CD4-positive, alpha-beta T cell (primary cell): ENCODE data around the gene EXD3. TPM values are rescaled to one million over a fixed set of nuclear protein-coding genes. Genes with fewer than 3 reads are reported as not detected.
"Not testable (repeated sequence)": the region's sequence is repeated elsewhere in the genome, so short reads cannot be mapped to it uniquely, and the experiment has no call there.

Source experiments
- ATAC-seq: fragments of 200-7000 bp; cut with Tn5 transposase; one replicate; pipeline ENCODE4 v1.10.0; 2022; ENCODE audit warnings: mild to moderate bottlenecking; ENCODE audit not compliant: poor library complexity
- CTCF ChIA-PET: fragments of 350-600 bp; sonication (Branson Sonifier 250); formaldehyde crosslinking; loops from one replicate; lab custom pipeline; 2021; ENCODE audit warnings: antibody characterized with exemption, inconsistent platforms; lab: Charles Lee
- POLR2A ChIA-PET: fragments of 350-600 bp; sonication (Branson Sonifier 250); formaldehyde crosslinking; loops from one replicate; lab custom pipeline; 2021; ENCODE audit warnings: antibody characterized with exemption, inconsistent platforms; lab: Charles Lee
- DNase-seq, 14 experiments: peaks; one replicate each; pipeline ENCODE4 v3.0.0-alpha.2; 2013 to 2020; ENCODE audit warnings: mixed read lengths in 2 of 14
- H3K27ac ChIP-seq, 2 donors: one replicate each; pipeline versions ENCODE4 v1.5.1 to v1.7.0; 2013; ENCODE audit warnings: low read length in 2 of 2, low read depth in 1 of 2, mild to moderate bottlenecking in 1 of 2
- H3K27me3 ChIP-seq, 2 experiments: 1 replicate in 1 of 2; 2 replicates in 1 of 2; pipeline versions ENCODE4 v1.6.1 to v1.7.0; 2013; ENCODE audit warnings: low read length in 2 of 2, control low read depth in 1 of 2, mild to moderate bottlenecking in 1 of 2, moderate library complexity in 1 of 2; ENCODE audit not compliant: insufficient read depth in 2 of 2, control insufficient read depth in 1 of 2
- H3K36me3 ChIP-seq: one replicate; pipeline ENCODE4 v1.6.1; 2013; ENCODE audit warnings: low read length, control low read depth; ENCODE audit not compliant: insufficient read depth
- H3K4me1 ChIP-seq: one replicate; pipeline ENCODE4 v1.6.1; 2013; ENCODE audit warnings: low read length, control low read depth; ENCODE audit not compliant: insufficient read depth
- H3K4me3 ChIP-seq: one replicate; pipeline ENCODE4 v1.5.1; 2013; ENCODE audit warnings: mild to moderate bottlenecking, low read length, moderate library complexity
- H3K9me3 ChIP-seq, 2 experiments: 1 replicate in 1 of 2; 2 replicates in 1 of 2; pipeline versions ENCODE4 v1.6.1 to v1.7.0; 2013; ENCODE audit warnings: low read length in 2 of 2, mild to moderate bottlenecking in 2 of 2, control low read depth in 1 of 2, moderate library complexity in 1 of 2; ENCODE audit not compliant: control insufficient read depth in 1 of 2, insufficient read depth in 1 of 2
- H3K27ac Mint-ChIP-seq: one replicate; pipeline ENCODE4 v1.8.0; 2020; ENCODE audit warnings: mixed read lengths
- H3K27me3 Mint-ChIP-seq: one replicate; pipeline ENCODE4 v1.8.0; 2021; ENCODE audit warnings: mixed read lengths
- H3K36me3 Mint-ChIP-seq: one replicate; pipeline ENCODE4 v1.8.0; 2021; ENCODE audit warnings: low read depth, mixed read lengths
- H3K4me1 Mint-ChIP-seq: one replicate; pipeline ENCODE4 v1.8.0; 2021; ENCODE audit warnings: low read depth, mixed read lengths
- H3K4me3 Mint-ChIP-seq: one replicate; pipeline ENCODE4 v1.8.0; 2020; ENCODE audit warnings: mild to moderate bottlenecking, mixed read lengths
- H3K9me3 Mint-ChIP-seq: one replicate; pipeline ENCODE4 v1.8.0; 2020; ENCODE audit warnings: mixed read lengths
- CTCF ChIP-seq: fragments of 200-600 bp; IDR thresholded peaks from one replicate; pipeline ENCODE4 v1.8.0; 2022; ENCODE audit warnings: antibody characterized with exemption, mild to moderate bottlenecking
- intact Hi-C, 2 experiments: fragments of 100-400 bp; cut with DNase I in 1 of 2; cut with micrococcal nuclease in 1 of 2; formaldehyde crosslinking; loops; one replicate each; pipeline versions ENCODE4 v1.15.1 to v1.9.0; 2023 to 2025; cut with DNase I, micrococcal nuclease
- total RNA-seq, 174 experiments: library from RNA in 2 of 174; stranded (reverse) in 2 of 174; gene quantifications; one replicate each; pipeline ENCODE4 v1.2.3 and lab custom pipeline; 2021 to 2026

Gene EXD3
- total RNA-seq, 2 experiments from 2014 or later: 14.9 to 16.9 TPM

DNA sequence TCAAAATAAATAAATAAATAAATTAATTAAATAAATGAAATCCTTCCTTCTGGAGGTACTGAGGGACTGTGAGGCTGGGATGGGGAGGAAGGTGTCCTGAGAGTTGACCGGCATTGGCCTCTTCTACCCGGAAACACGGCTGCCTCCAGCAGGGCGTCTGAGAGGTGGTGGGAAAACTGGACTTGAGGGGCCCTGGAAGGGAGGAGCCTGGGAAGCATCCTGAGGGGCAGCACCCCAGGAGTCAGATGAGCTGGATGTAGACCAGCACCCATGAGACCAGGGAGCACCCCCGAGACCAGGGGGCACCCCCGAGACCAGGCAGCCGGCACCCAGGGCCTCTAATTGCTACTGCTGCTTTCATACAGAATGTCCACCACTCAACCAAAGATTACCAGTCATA lies 44.9 kb upstream of the EXD3 start:
- peaks cover 6% of the 10 kb centered on the region for H3K4me1 ChIP-seq
- no peaks in the 10 kb centered on the region for H3K27me3 ChIP-seq
- H3K4me3 Mint-ChIP-seq: no peak overlapping the region
- no peak for ATAC-seq
- POLR2A ChIA-PET: no interaction called here
- H3K4me3 ChIP-seq: no peak overlapping the region
- H3K36me3 Mint-ChIP-seq: no peaks in the 10 kb centered on the region
- H3K9me3 ChIP-seq: peaks cover 0 to 4% of the 10 kb centered on the region in 2 experiments
- H3K27me3 Mint-ChIP-seq: no peaks in the 10 kb centered on the region
- no peaks in the 10 kb centered on the region for H3K9me3 Mint-ChIP-seq
- peak in 1 of 14 experiments; percentile 8 for DNase-seq
- no peaks in the 10 kb centered on the region for H3K36me3 ChIP-seq
- no peak overlapping the region for H3K27ac Mint-ChIP-seq
- intact Hi-C loops: loop anchor here in 1 of 2 experiments (5.0 kb wide), 1 partner anchor 54 kb away; no protein-coding TSS in a partner anchor
- no peak overlapping the region for H3K27ac ChIP-seq
- H3K4me1 Mint-ChIP-seq: peaks cover 14% of the 10 kb centered on the region
- no peak for TF ChIP-seq CTCF
- CTCF ChIA-PET: no interaction called here

- Histone ChIP-seq H3K4me3 (no peak overlapping the region), H3K27me3 (no peaks in the 10 kb centered on the region), H3K4me1 (peaks cover 13% of the 10 kb centered on the region), H3K36me3 (no peaks in the 10 kb centered on the region), H3K9me3 (no peaks in the 10 kb centered on the region), H3K27ac (no peak overlapping the region)
- no peak overlapping the region for H3K4me3 Mint-ChIP-seq
- no peaks in the 10 kb centered on the region for H3K27me3 Mint-ChIP-seq
- DNase-seq (no peak), ATAC-seq (no peak)
- no peaks in the 10 kb centered on the region for H3K9me3 Mint-ChIP-seq
- no peak for TF ChIP-seq CTCF
- CTCF ChIA-PET: no interaction called here
- no peak overlapping the region for H3K27ac Mint-ChIP-seq
- POLR2A ChIA-PET: no interaction called here
- no peaks in the 10 kb centered on the region for H3K36me3 Mint-ChIP-seq
- intact Hi-C loops: loop anchor here in 1 of 2 experiments (5.0 kb wide), 1 partner anchor 55 kb away; no protein-coding TSS in a partner anchor
- peaks cover 17% of the 10 kb centered on the region for H3K4me1 Mint-ChIP-seq
These were observed 44.2 kb upstream of the EXD3 start for GRCh38 chr9:137467161-137467581.

DNA sequence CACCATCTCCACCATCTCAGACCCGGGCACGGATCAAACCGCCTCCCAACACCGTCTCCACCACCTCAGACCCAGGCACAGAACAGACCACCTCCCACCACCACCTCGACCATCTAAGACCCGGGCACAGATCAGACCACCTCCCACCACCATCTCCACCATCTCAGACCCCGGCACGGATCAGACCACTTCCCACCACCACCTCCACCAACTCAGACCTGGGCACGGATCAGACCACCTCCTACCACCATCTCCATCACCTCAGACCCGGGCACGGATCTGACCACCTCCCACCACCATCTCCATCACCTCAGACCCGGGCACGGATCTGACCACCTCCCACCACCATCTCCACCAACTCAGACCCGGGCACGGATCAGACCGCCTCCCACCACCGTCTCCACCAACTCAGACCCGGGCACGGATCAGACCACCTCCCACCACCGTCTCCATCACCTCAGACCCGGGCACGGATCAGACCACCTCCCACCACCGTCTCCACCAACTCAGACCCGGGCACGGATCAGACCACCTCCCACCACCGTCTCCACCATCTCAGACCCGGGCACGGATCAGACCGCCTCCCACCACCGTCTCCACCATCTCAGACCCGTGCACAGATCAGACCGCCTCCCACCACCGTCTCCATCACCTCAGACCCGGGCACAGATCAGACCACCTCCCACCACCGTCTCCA lies 43.6 kb upstream of the EXD3 start:
- H3K4me3 Mint-ChIP-seq, H3K36me3 ChIP-seq, CTCF ChIA-PET: not testable (repeated sequence)

More for the DNA sequence above, 43.6 kb upstream of the EXD3 start:
- H3K9me3 Mint-ChIP-seq, H3K4me3 ChIP-seq, POLR2A ChIA-PET, H3K27ac Mint-ChIP-seq, H3K36me3 Mint-ChIP-seq, H3K27me3 ChIP-seq, H3K27ac ChIP-seq, ATAC-seq, H3K27me3 Mint-ChIP-seq, DNase-seq, H3K9me3 ChIP-seq: not testable (repeated sequence)
- intact Hi-C loops: loop anchor here in 1 of 2 experiments (5.0 kb wide), 1 partner anchor 56 kb away; no protein-coding TSS in a partner anchor
- H3K4me1 Mint-ChIP-seq: peaks cover 23% of the 10 kb centered on the region
- peaks cover 19% of the 10 kb centered on the region for H3K4me1 ChIP-seq
